Activated naive CD8-positive, alpha-beta T cell treated with anti-CD3 and anti-CD28 coated beads, Interleukin-2, amount 10 ng/mL, durations not matched to agents 7 days and 5 days (primary cell): ENCODE data around the gene ORC3. TPM values are rescaled to one million over a fixed set of nuclear protein-coding genes. Genes with fewer than 3 reads are reported as not detected.
A peak's percentile ranks its signal among the peaks of the same experiment; 100 is the strongest.
"Not testable (repeated sequence)": the region's sequence is repeated elsewhere in the genome, so short reads cannot be mapped to it uniquely, and the experiment has no call there.

Source experiments
- ATAC-seq: fragments of 150-1000 bp; cut with Tn5 transposase; one replicate; pipeline ENCODE4 v1.10.0; 2021; ENCODE audit warnings: low read depth, moderate library complexity
- POLR2A ChIA-PET: fragments of 350-600 bp; sonication (Branson Sonifier 250); formaldehyde crosslinking; loops from one replicate; lab custom pipeline; 2021; ENCODE audit warnings: antibody characterized with exemption; lab: Charles Lee
- DNase-seq: peaks from one replicate; pipeline ENCODE4 v3.0.0; 2021
- H3K27ac Mint-ChIP-seq: one replicate; pipeline ENCODE4 v1.8.0; 2022; ENCODE audit warnings: mild to moderate bottlenecking, mixed read lengths
- H3K27me3 Mint-ChIP-seq: one replicate; pipeline ENCODE4 v1.8.0; 2022; ENCODE audit warnings: mild to moderate bottlenecking, moderate library complexity, mixed read lengths
- H3K36me3 Mint-ChIP-seq: one replicate; pipeline ENCODE4 v1.8.0; 2021; ENCODE audit warnings: mild to moderate bottlenecking, mixed read lengths
- H3K4me1 Mint-ChIP-seq: one replicate; pipeline ENCODE4 v1.8.0; 2021; ENCODE audit warnings: mixed read lengths
- H3K4me3 Mint-ChIP-seq: one replicate; pipeline ENCODE4 v1.8.0; 2022; ENCODE audit warnings: mild to moderate bottlenecking, moderate library complexity, mixed read lengths
- H3K9me3 Mint-ChIP-seq: one replicate; pipeline ENCODE4 v1.8.0; 2021; ENCODE audit warnings: mixed read lengths
- total RNA-seq, 2 experiments: library from RNA; stranded (reverse); gene quantifications; one replicate each; pipeline ENCODE4 v1.2.3, GENCODE V29; 2021

ORC3 gene
- total RNA-seq, 2 experiments from 2014 or later: 28.2 to 32.2 TPM

- Mint-ChIP-seq H3K9me3 (no peaks in the 10 kb centered on the region), H3K36me3 (peaks cover 38% of the 10 kb centered on the region), H3K4me1 (peaks cover 11% of the 10 kb centered on the region), H3K4me3 (no peak overlapping the region), H3K27ac (no peak overlapping the region), H3K27me3 (no peaks in the 10 kb centered on the region)
- ATAC-seq: no peak
- DNase-seq: no peak
- POLR2A ChIA-PET: interaction anchor here (0.7 kb wide), 1 partner anchor 17 kb away, joined by 3 read pairs; no protein-coding TSS in a partner anchor
Observed at GRCh38 chr6:87672641-87673040, 82.7 kb downstream of the ORC3 start.

GRCh38 chr6:87673237-87673636, 83.3 kb downstream of the ORC3 start:
- Mint-ChIP-seq H3K4me3 (no peak overlapping the region), H3K27me3 (no peaks in the 10 kb centered on the region), H3K4me1 (peaks cover 13% of the 10 kb centered on the region), H3K9me3 (no peaks in the 10 kb centered on the region), H3K27ac (no peak overlapping the region), H3K36me3 (peaks cover 38% of the 10 kb centered on the region)
- POLR2A ChIA-PET: no interaction called here
- no peak for ATAC-seq
- DNase-seq: no peak

DNA sequence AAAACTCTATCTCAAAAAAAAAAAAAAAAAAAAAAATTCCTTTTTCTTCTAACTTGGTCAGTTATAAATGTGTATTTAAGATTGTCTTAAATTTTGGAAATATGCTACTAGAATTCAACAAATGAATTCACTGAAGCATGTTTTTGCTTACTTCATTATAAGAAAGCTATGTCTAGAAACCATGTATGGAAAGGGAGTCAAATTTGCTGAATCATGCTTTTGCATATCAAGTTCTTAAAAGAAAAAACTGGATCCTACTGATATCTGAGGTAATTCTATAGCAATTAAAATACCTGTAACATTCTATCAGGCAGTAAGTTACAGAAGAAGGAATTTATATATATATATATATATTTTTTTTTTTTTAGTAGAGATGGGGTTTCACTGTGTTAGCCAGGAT, 84.4 kb downstream of the ORC3 start:
- Mint-ChIP-seq H3K27ac (no peak overlapping the region), H3K9me3 (no peaks in the 10 kb centered on the region), H3K36me3 (peaks cover 41% of the 10 kb centered on the region), H3K4me1 (peaks cover 11% of the 10 kb centered on the region), H3K4me3 (no peak overlapping the region), H3K27me3 (no peaks in the 10 kb centered on the region)
- POLR2A ChIA-PET: no interaction called here
- no peak for ATAC-seq
- no peak for DNase-seq

- POLR2A ChIA-PET: no interaction called here
- H3K4me3 Mint-ChIP-seq: no peak overlapping the region
- H3K4me1 Mint-ChIP-seq: peaks cover 14% of the 10 kb centered on the region
- no peaks in the 10 kb centered on the region for H3K27me3 Mint-ChIP-seq
- H3K27ac Mint-ChIP-seq: no peak overlapping the region
- H3K36me3 Mint-ChIP-seq: peaks cover 41% of the 10 kb centered on the region
- no peak for DNase-seq
- no peaks in the 10 kb centered on the region for H3K9me3 Mint-ChIP-seq
- ATAC-seq: no peak
Observed at GRCh38 chr6:87675004-87675681, 85.2 kb downstream of the ORC3 start.

DNA sequence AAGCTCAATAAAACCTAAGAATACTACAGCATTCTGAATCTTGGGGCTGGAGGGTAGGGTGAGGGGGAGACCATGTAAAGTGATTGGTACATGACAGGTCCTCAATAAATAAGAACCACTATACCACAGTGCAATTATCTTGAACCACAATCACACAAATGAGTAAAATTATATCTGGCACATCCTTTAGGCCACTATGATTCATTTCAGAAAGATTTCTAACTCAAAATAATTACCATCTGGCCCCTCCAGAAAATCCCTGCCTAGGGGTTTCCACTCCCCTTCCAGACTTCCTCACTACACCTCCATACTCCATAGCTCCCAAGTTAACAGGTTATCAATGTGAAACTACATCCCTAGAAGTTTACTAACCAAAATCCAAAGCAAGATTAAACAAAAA, 92.4 kb downstream of the ORC3 start:
- ATAC-seq: no peak
- Mint-ChIP-seq H3K27me3 (no peaks in the 10 kb centered on the region), H3K9me3 (peaks cover 2% of the 10 kb centered on the region), H3K36me3 (peaks cover 52% of the 10 kb centered on the region), H3K4me3 (no peak overlapping the region), H3K4me1 (peaks cover 28% of the 10 kb centered on the region), H3K27ac (peak overlapping the region; percentile 16)
- no peak for DNase-seq
- POLR2A ChIA-PET: no interaction called here

DNA sequence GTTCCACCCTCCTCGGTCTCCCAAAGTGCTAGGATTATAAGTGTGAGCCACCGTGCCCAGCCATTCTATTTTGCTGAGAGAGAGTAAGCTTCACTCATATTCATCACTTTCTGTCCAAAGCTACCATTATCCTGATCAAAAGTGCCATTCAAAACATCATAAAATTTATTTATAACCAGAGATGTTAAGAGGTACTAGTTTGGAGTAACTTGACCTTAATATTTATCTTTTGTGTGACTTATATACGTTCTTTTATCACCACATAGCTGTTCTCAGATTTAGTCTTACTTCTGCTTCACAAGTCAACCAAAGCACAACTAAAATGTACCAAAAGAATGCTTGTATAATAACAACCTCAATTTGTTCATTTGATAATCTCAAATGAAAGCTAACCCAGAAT, 94.0 kb downstream of the ORC3 start:
- no peaks in the 10 kb centered on the region for H3K27me3 Mint-ChIP-seq
- H3K9me3 Mint-ChIP-seq: peaks cover 2% of the 10 kb centered on the region
- POLR2A ChIA-PET: no interaction called here
- H3K27ac Mint-ChIP-seq: no peak overlapping the region
- DNase-seq (no peak), ATAC-seq (no peak)
- H3K4me3 Mint-ChIP-seq: no peak overlapping the region
- peaks cover 24% of the 10 kb centered on the region for H3K4me1 Mint-ChIP-seq
- H3K36me3 Mint-ChIP-seq: peaks cover 44% of the 10 kb centered on the region

- POLR2A ChIA-PET: interaction anchor here (0.6 kb wide), 1 partner anchor 1405 kb away, joined by 5 read pairs; no protein-coding TSS in a partner anchor
- H3K36me3 Mint-ChIP-seq: peaks cover 37% of the 10 kb centered on the region
- DNase-seq (no peak), ATAC-seq (no peak)
- peaks cover 2% of the 10 kb centered on the region for H3K9me3 Mint-ChIP-seq
- H3K4me1 Mint-ChIP-seq: peaks cover 22% of the 10 kb centered on the region
- no peaks in the 10 kb centered on the region for H3K27me3 Mint-ChIP-seq
- no peak overlapping the region for H3K4me3 Mint-ChIP-seq
- no peak overlapping the region for H3K27ac Mint-ChIP-seq
Observed at GRCh38 chr6:87684895-87685654, 95.1 kb downstream of the ORC3 start.

DNA sequence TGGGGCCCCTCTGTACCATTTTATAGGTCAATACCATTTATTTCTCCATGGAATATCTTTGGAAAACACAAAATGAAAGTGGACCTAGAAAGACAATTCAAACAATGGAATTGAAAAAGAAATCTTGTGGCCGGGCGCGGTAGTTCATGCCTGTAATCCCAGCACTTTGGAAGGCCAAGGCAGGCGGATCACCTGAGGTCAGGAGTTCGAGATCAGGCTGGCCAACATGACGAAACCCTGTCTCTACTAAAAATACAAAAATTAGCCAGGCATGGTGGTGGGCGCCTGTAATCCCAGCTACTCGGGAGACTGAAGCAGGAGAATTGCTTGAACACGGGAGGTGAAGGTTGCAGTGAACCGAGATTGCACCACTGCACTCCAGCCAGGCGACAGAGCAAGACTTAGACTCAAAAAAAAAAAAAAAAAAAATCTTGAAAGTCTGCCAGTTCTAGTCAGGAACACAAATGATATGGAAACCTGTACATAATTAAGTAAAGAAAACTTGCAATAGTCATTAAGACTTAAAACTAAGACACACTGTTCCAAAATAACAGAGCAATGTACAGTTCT, 96.8 kb downstream of the ORC3 start:
- ATAC-seq, H3K27me3 Mint-ChIP-seq, H3K27ac Mint-ChIP-seq, H3K9me3 Mint-ChIP-seq, DNase-seq, POLR2A ChIA-PET, H3K4me3 Mint-ChIP-seq: not testable (repeated sequence)
- H3K36me3 Mint-ChIP-seq: peaks cover 38% of the 10 kb centered on the region
- peaks cover 26% of the 10 kb centered on the region for H3K4me1 Mint-ChIP-seq

- peaks cover 2% of the 10 kb centered on the region for H3K9me3 Mint-ChIP-seq
- POLR2A ChIA-PET: interaction anchor here (0.6 kb wide), 1 partner anchor 8 kb away, joined by 3 read pairs; no protein-coding TSS in a partner anchor
- H3K4me3 Mint-ChIP-seq: no peak overlapping the region
- H3K4me1 Mint-ChIP-seq: peaks cover 24% of the 10 kb centered on the region
- peaks cover 33% of the 10 kb centered on the region for H3K36me3 Mint-ChIP-seq
- ATAC-seq: no peak
- no peak for DNase-seq
- H3K27me3 Mint-ChIP-seq: no peaks in the 10 kb centered on the region
- H3K27ac Mint-ChIP-seq: no peak overlapping the region
Observed at GRCh38 chr6:87687296-87687695, 97.4 kb downstream of the ORC3 start.

- DNase-seq, H3K4me3 Mint-ChIP-seq, H3K9me3 Mint-ChIP-seq, ATAC-seq, POLR2A ChIA-PET, H3K27ac Mint-ChIP-seq, H3K27me3 Mint-ChIP-seq: not testable (repeated sequence)
- Mint-ChIP-seq H3K36me3 (peaks cover 31% of the 10 kb centered on the region), H3K4me1 (peaks cover 24% of the 10 kb centered on the region)
Observed at GRCh38 chr6:87687893-87688292, 98.0 kb downstream of the ORC3 start.

GRCh38 chr6:87690441-87690840, 100.5 kb downstream of the ORC3 start:
- DNase-seq: no peak
- Mint-ChIP-seq H3K27ac (no peak overlapping the region), H3K9me3 (peaks cover 2% of the 10 kb centered on the region), H3K4me3 (no peak overlapping the region), H3K36me3 (peaks cover 22% of the 10 kb centered on the region), H3K27me3 (no peaks in the 10 kb centered on the region), H3K4me1 (peaks cover 26% of the 10 kb centered on the region)
- POLR2A ChIA-PET: no interaction called here
- no peak for ATAC-seq

DNA sequence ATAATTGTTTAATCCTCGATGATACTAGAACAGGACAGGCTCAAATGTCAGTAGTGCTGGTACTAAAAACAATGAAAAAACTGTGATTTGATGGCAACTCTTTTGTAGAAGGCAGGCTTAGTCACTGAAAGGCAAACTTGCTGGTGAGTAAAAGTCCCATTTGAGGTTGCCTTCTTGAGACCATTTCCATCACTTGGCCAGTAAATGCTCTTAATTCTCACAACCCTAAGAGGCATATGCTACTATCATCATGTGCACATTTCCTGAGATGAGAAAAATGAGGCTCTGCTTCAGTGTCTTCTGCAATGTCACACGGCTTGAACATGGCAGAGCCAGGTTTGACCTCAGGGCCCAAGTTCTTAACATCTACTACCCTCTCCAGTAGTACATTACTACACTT, 102.2 kb downstream of the ORC3 start:
- Mint-ChIP-seq H3K4me1 (peaks cover 32% of the 10 kb centered on the region), H3K9me3 (peaks cover under 1% of the 10 kb centered on the region), H3K27ac (no peak overlapping the region), H3K36me3 (peaks cover 11% of the 10 kb centered on the region), H3K27me3 (no peaks in the 10 kb centered on the region), H3K4me3 (no peak overlapping the region)
- POLR2A ChIA-PET: no interaction called here
- ATAC-seq (no peak), DNase-seq (no peak)

GRCh38 chr6:87696817-87697216, 106.9 kb downstream of the ORC3 start:
- POLR2A ChIA-PET, H3K9me3 Mint-ChIP-seq, H3K4me3 Mint-ChIP-seq, DNase-seq, ATAC-seq, H3K27ac Mint-ChIP-seq, H3K27me3 Mint-ChIP-seq: not testable (repeated sequence)
- H3K36me3 Mint-ChIP-seq: peaks cover 19% of the 10 kb centered on the region
- peaks cover 42% of the 10 kb centered on the region for H3K4me1 Mint-ChIP-seq
